Lung microvascular endothelial cell (primary cell): ENCODE results near the gene TLL1. TPM values are rescaled to one million over a fixed set of nuclear protein-coding genes. Genes with fewer than 3 reads are reported as not detected.

ENCODE experiments used
- DNase-seq, 2 donors: peaks; one replicate each; pipeline versions ENCODE4 v3.0.0 to v3.0.0-alpha.2; 2010; ENCODE audit warnings: low read depth in 2 of 2
- total RNA-seq: library from RNA; depleted of rRNA; stranded (reverse); fragments of >200 nt; gene quantifications from 2 replicates; pipeline ENCODE4 v1.2.1, GENCODE V29; 2014

Gene TLL1
- total RNA-seq, 1 donor from 2014 or later, result 37.7 TPM

- no peak for DNase-seq
Measured at GRCh38 chr4:166043801-166044200, 170.8 kb downstream of the TLL1 start.

GRCh38 chr4:166044871-166045270, 171.8 kb downstream of the TLL1 start:
- no peak for DNase-seq

- no peak for DNase-seq
Measured at GRCh38 chr4:166045457-166045856, 172.4 kb downstream of the TLL1 start.

- no peak for DNase-seq
Measured at GRCh38 chr4:166049036-166049435, 176.0 kb downstream of the TLL1 start.

- DNase-seq, result no peak
Measured at GRCh38 chr4:166064721-166065120, 191.7 kb downstream of the TLL1 start.

- no peak for DNase-seq
Measured at GRCh38 chr4:166065324-166065723, 192.3 kb downstream of the TLL1 start.

GRCh38 chr4:166066936-166067335, 193.9 kb downstream of the TLL1 start:
- DNase-seq, result no peak

- DNase-seq, result no peak
Measured at GRCh38 chr4:166067915-166068314, 194.9 kb downstream of the TLL1 start.

- DNase-seq, result no peak
Measured at GRCh38 chr4:166073783-166074182, 200.7 kb downstream of the TLL1 start.

GRCh38 chr4:166075599-166075998, 202.6 kb downstream of the TLL1 start:
- DNase-seq, result no peak

- no peak for DNase-seq
Measured at GRCh38 chr4:166077782-166078181, 204.7 kb downstream of the TLL1 start.

- no peak for DNase-seq
Measured at GRCh38 chr4:166078383-166078782, 205.3 kb downstream of the TLL1 start.

GRCh38 chr4:166078955-166079354, 205.9 kb downstream of the TLL1 start:
- DNase-seq, result peak; percentile 4 to 8

- no peak for DNase-seq
Measured at GRCh38 chr4:166087569-166087968, 214.5 kb downstream of the TLL1 start.

- DNase-seq, result no peak
Measured at GRCh38 chr4:166088576-166088975, 215.5 kb downstream of the TLL1 start.

- DNase-seq, result peak in 1 of 2 donors; percentile 15
Measured at GRCh38 chr4:166091146-166091545, 218.1 kb downstream of the TLL1 start.

GRCh38 chr4:166091912-166092510, 219.0 kb downstream of the TLL1 start:
- peak; percentile 50 to 72 for DNase-seq

- no peak for DNase-seq
Measured at GRCh38 chr4:166092797-166093290, 219.8 kb downstream of the TLL1 start.

- no peak for DNase-seq
Measured at GRCh38 chr4:166104623-166105022, 231.6 kb downstream of the TLL1 start.

GRCh38 chr4:166121897-166122296, 248.9 kb downstream of the TLL1 start:
- no peak for DNase-seq

GRCh38 chr4:166123546-166123945, 250.5 kb downstream of the TLL1 start:
- DNase-seq, result peak in 1 of 2 donors; percentile 9

- DNase-seq, result peak; percentile 76 to 90
Measured at GRCh38 chr4:166128403-166128802, 255.4 kb downstream of the TLL1 start.

GRCh38 chr4:166134285-166134684, 261.2 kb downstream of the TLL1 start:
- no peak for DNase-seq

- no peak for DNase-seq
Measured at GRCh38 chr4:166140951-166141350, 267.9 kb downstream of the TLL1 start.
